ENCODE data around the gene RND2.

- TF ChIP-seq CTCF (IDR thresholded peaks at IDR 0.05; ENCODE audit: borderline replicate concordance, extremely low read depth, low read length, poor library complexity, severe bottlenecking) (no peak), EZH2 (IDR thresholded peaks at IDR 0.05; ENCODE audit: borderline replicate concordance, low read depth, low read length, severe bottlenecking) (no peak)
These were observed 4.9 kb upstream of the RND2 start for GRCh38 chr17:43020030-43020621.

Data from DND-41 (cell line).